Astrocyte (in vitro differentiated cells and primary cell): Measurements from ENCODE around the gene G3BP1.
"Not testable (repeated sequence)": the region's sequence is repeated elsewhere in the genome, so short reads cannot be mapped to it uniquely, and the experiment has no call there.

Experiments used
- CTCF ChIP-seq: IDR thresholded peaks from 2 replicates; pipeline ENCODE4 v1.5.1; 2011; ENCODE audit warnings: low read depth, mild to moderate bottlenecking, inconsistent platforms, low read length, moderate library complexity; ENCODE audit not compliant: insufficient read depth
- EZH2 ChIP-seq: IDR thresholded peaks from 2 replicates; pipeline ENCODE4 v1.6.1; 2012; ENCODE audit warnings: mild to moderate bottlenecking, low read length, inconsistent platforms; ENCODE audit not compliant: insufficient read depth

GRCh38 chr5:151860867-151861266 lies 89.1 kb downstream of the G3BP1 start:
- not testable (repeated sequence) for TF ChIP-seq CTCF, EZH2
